Peyer's patch (tissue), 4 donors: ENCODE measurements around the gene PILRB. TPM values are rescaled to one million over a fixed set of nuclear protein-coding genes. Genes with fewer than 3 reads are reported as not detected.

ENCODE experiments used
- DNase-seq, 3 donors: peaks; one replicate each; pipeline ENCODE4 v3.0.0-alpha.2; 2017 to 2019
- H3K27ac ChIP-seq, 4 donors: fragments of 200-600 bp; sonication (generic); one replicate each; pipeline ENCODE4 v1.5.1; 2016 to 2019
- H3K27me3 ChIP-seq, 2 donors: fragments of 200-600 bp; sonication (generic); one replicate each; pipeline ENCODE4 v1.5.1; 2019
- H3K36me3 ChIP-seq, 3 donors: fragments of 200-600 bp; sonication (generic); one replicate each; pipeline ENCODE4 v1.5.1; 2016 to 2019
- H3K4me1 ChIP-seq, 4 donors: fragments of 200-600 bp; sonication (generic); one replicate each; pipeline ENCODE4 v1.5.1; 2016 to 2019
- H3K4me3 ChIP-seq, 4 donors: fragments of 200-600 bp; sonication (generic); 1 replicate in 3 of 4; 2 replicates in 1 of 4; pipeline ENCODE4 v1.5.1; 2016 to 2019; ENCODE audit warnings: mild to moderate bottlenecking in 1 of 4
- H3K9me3 ChIP-seq, 4 donors: fragments of 200-600 bp; sonication (generic); one replicate each; pipeline ENCODE4 v1.5.1; 2016 to 2019; ENCODE audit warnings: mild to moderate bottlenecking in 1 of 4
- CTCF ChIP-seq, 6 experiments: fragments of 450-650 bp in 4 of 6; fragments of 200-600 bp in 2 of 6; sonication (generic) in 1 of 6; IDR thresholded peaks; one replicate each; pipeline ENCODE4 v1.5.1; 2017 to 2019; ENCODE audit warnings: antibody characterized with exemption in 6 of 6, mild to moderate bottlenecking in 3 of 6, moderate library complexity in 1 of 6
- POLR2A ChIP-seq, 2 donors: fragments of 450-650 bp; IDR thresholded peaks; one replicate each; pipeline ENCODE4 v1.5.1; 2017; ENCODE audit warnings: antibody characterized with exemption in 2 of 2, mild to moderate bottlenecking in 2 of 2, moderate library complexity in 2 of 2
- total RNA-seq, 4 donors: library from RNA; depleted of rRNA; stranded (reverse); fragments of >200 nt; gene quantifications; one replicate each; pipeline ENCODE4 v1.1.0, GENCODE V29; 2016

Gene PILRB
- total RNA-seq, 4 donors from 2014 or later, result 73.6 to 179 (median 150) TPM

GRCh38 chr7:100389437-100390088 lies 31.6 kb downstream of the PILRB start:
- Histone ChIP-seq H3K36me3 (no peaks in the 10 kb centered on the region), H3K27ac (no peak overlapping the region), H3K9me3 (no peaks in the 10 kb centered on the region), H3K4me3 (no peak overlapping the region), H3K4me1 (no peaks in the 10 kb centered on the region), H3K27me3 (no peaks in the 10 kb centered on the region)
- DNase-seq, result no peak
- TF ChIP-seq POLR2A (IDR thresholded peaks at IDR 0.05) (no peak), CTCF (IDR thresholded peaks at IDR 0.05) (no peak)

- Histone ChIP-seq H3K9me3 (no peaks in the 10 kb centered on the region), H3K27ac (no peak overlapping the region), H3K36me3 (no peaks in the 10 kb centered on the region), H3K4me1 (no peaks in the 10 kb centered on the region), H3K4me3 (no peak overlapping the region), H3K27me3 (no peaks in the 10 kb centered on the region)
- no peak for TF ChIP-seq POLR2A (IDR thresholded peaks at IDR 0.05)
- TF ChIP-seq CTCF (IDR thresholded peaks at IDR 0.05), result no peak
- DNase-seq, result no peak
Measured at GRCh38 chr7:100390286-100391009, 32.5 kb downstream of the PILRB start.

GRCh38 chr7:100393233-100393905 lies 35.5 kb downstream of the PILRB start:
- Histone ChIP-seq H3K9me3 (no peaks in the 10 kb centered on the region), H3K27me3 (no peaks in the 10 kb centered on the region), H3K4me3 (no peak overlapping the region), H3K4me1 (peaks cover 0 to 4% (median 1%) of the 10 kb centered on the region in 4 donors), H3K27ac (no peak overlapping the region), H3K36me3 (no peaks in the 10 kb centered on the region)
- DNase-seq, result no peak
- TF ChIP-seq POLR2A (IDR thresholded peaks at IDR 0.05) (no peak), CTCF (IDR thresholded peaks at IDR 0.05) (no peak)

- DNase-seq, result no peak
- TF ChIP-seq POLR2A (IDR thresholded peaks at IDR 0.05), result no peak
- TF ChIP-seq CTCF (IDR thresholded peaks at IDR 0.05), result no peak
- Histone ChIP-seq H3K4me3 (no peak overlapping the region), H3K36me3 (no peaks in the 10 kb centered on the region), H3K9me3 (no peaks in the 10 kb centered on the region), H3K27me3 (no peaks in the 10 kb centered on the region), H3K27ac (no peak overlapping the region), H3K4me1 (peaks cover 0 to 4% (median 1%) of the 10 kb centered on the region in 4 donors)
Measured at GRCh38 chr7:100394077-100394476, 36.2 kb downstream of the PILRB start.

GRCh38 chr7:100396421-100396982 lies 38.6 kb downstream of the PILRB start:
- TF ChIP-seq CTCF (IDR thresholded peaks at IDR 0.05) (no peak), POLR2A (IDR thresholded peaks at IDR 0.05) (no peak)
- Histone ChIP-seq H3K4me3 (no peak overlapping the region), H3K27me3 (no peaks in the 10 kb centered on the region), H3K9me3 (no peaks in the 10 kb centered on the region), H3K36me3 (no peaks in the 10 kb centered on the region), H3K4me1 (peaks cover 0 to 4% (median 1%) of the 10 kb centered on the region in 4 donors), H3K27ac (peak overlapping the region in 3 of 4 donors; percentile 40 to 72 (median 58))
- DNase-seq, result peak in 2 of 3 donors; percentile 52 to 67
